ENCODE measurements around the gene TXN. TPM values are rescaled to one million over a fixed set of nuclear protein-coding genes. Genes with fewer than 3 reads are reported as not detected.
A peak's percentile ranks its signal among the peaks of the same experiment; 100 is the strongest.

TXN gene
- total and polyA plus RNA-seq, 8 donors, result 89.3 to 786 (median 169) TPM

DNA sequence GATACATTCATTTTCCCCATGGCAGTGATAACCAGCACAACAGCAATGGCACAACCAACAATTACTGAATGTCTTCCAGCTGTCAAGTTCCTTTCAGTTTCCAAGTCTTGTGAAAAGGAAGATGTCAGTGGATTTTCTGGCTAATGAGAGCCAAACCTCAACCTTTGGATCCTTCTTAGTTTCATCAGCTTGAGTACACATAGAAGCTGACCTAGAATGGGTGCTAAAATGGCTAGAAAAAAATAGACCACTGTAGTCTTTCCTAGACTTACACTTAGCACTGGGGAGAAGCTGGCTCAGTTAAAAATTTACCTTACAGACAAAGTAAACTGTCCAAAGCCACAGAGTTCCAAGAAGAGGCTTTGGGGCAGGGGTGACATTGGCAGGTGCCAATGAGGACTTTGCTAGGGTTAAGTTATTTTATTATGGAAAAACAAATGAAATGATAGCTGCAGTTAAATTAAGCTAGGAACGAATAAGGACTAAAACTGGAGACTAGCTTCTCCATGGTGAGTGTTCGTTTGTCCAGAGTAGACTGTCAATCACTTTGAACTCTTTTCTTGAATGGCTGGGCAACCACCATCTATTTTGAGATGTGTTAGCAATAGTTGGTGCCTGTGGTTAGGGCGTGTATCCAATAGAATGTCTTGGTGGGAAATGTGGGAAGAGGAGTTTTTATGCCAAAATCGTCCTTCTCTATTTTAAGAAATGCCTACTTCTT is 25.9 kb upstream of the TXN start:
- intact Hi-C loops (cut with DNase I; ENCODE audit: low total_unique reads), result no loop called here
- no peak for DNase-seq
- no peak overlapping the region for H3K4me3 ChIP-seq
- 60 to 70% (median 66%) methylated on average over 4 of the region's 4 CpGs for WGBS, 5 donors
- H3K4me1 ChIP-seq, result no peaks in the 10 kb centered on the region
- H3K9me3 ChIP-seq, result no peaks in the 10 kb centered on the region
- no peaks in the 10 kb centered on the region for H3K36me3 ChIP-seq
- TF ChIP-seq CTCF (IDR thresholded peaks at IDR 0.05) (no peak), EP300 (IDR thresholded peaks at IDR 0.05) (no peak), POLR2AphosphoS5 (IDR thresholded peaks at IDR 0.05) (no peak), POLR2A (IDR thresholded peaks at IDR 0.05) (no peak)
- H3K27me3 ChIP-seq, result no peaks in the 10 kb centered on the region
- H3K27ac ChIP-seq, result no peak overlapping the region

DNA sequence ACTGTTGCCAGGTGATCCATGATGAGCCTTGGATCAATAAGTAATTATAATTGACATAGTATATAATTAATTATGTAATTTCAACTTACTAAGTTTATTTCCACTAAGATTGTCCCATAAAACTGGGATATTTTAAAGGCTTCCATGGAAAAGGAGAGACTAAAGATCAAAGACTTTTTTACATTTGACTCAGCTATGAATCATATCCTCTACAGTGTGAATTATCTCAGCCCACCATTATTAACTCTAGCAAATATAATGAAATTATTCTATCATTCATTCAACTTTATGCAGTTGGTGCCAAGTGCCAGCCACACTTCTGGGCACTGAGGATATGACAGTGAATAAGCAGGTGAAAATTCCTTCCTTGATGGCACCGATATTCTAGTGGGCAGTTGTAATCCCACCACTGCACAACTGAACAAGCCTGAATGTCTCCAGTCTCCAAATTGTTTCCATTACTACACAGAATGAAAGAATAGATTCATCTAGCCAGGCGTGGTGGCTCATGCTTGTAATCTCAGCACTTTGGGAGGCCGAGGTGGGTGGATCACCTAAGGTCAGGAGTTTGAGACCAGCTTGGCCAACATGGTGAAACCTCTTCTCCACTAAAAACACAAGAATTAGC is 21.9 kb upstream of the TXN start:
- TF ChIP-seq POLR2A (IDR thresholded peaks at IDR 0.05) (no peak), EP300 (IDR thresholded peaks at IDR 0.05) (no peak), CTCF (IDR thresholded peaks at IDR 0.05) (no peak), POLR2AphosphoS5 (IDR thresholded peaks at IDR 0.05) (no peak)
- no peaks in the 10 kb centered on the region for H3K9me3 ChIP-seq
- WGBS, 5 donors, result 80 to 89% (median 82%) methylated on average over 3 of the region's 3 CpGs

GRCh38 chr9:110276781-110277180 is 20.5 kb upstream of the TXN start:
- no peaks in the 10 kb centered on the region for H3K4me1 ChIP-seq
- intact Hi-C loops (cut with DNase I; ENCODE audit: low total_unique reads), result no loop called here
- H3K36me3 ChIP-seq, result no peaks in the 10 kb centered on the region
- DNase-seq, result peak in 1 of 2 donors; percentile 56
- H3K4me3 ChIP-seq, result no peak overlapping the region
- H3K27me3 ChIP-seq, result no peaks in the 10 kb centered on the region
- H3K9me3 ChIP-seq, result no peaks in the 10 kb centered on the region
- 54 to 61% (median 58%) methylated on average over 3 of the region's 3 CpGs for WGBS, 5 donors
- H3K27ac ChIP-seq, result no peak overlapping the region
- TF ChIP-seq CTCF (IDR thresholded peaks at IDR 0.05), result no peak
- TF ChIP-seq POLR2AphosphoS5 (IDR thresholded peaks at IDR 0.05), result no peak
- TF ChIP-seq POLR2A (IDR thresholded peaks at IDR 0.05), result no peak
- no peak for TF ChIP-seq EP300 (IDR thresholded peaks at IDR 0.05)

More for the DNA sequence above, 21.9 kb upstream of the TXN start:
- DNase-seq, result no peak
- H3K4me3 ChIP-seq, result no peak overlapping the region
- no peak overlapping the region for H3K27ac ChIP-seq
- H3K36me3 ChIP-seq, result no peaks in the 10 kb centered on the region
- intact Hi-C loops (cut with DNase I; ENCODE audit: low total_unique reads), result no loop called here
- no peaks in the 10 kb centered on the region for H3K4me1 ChIP-seq
- H3K27me3 ChIP-seq, result no peaks in the 10 kb centered on the region

DNA sequence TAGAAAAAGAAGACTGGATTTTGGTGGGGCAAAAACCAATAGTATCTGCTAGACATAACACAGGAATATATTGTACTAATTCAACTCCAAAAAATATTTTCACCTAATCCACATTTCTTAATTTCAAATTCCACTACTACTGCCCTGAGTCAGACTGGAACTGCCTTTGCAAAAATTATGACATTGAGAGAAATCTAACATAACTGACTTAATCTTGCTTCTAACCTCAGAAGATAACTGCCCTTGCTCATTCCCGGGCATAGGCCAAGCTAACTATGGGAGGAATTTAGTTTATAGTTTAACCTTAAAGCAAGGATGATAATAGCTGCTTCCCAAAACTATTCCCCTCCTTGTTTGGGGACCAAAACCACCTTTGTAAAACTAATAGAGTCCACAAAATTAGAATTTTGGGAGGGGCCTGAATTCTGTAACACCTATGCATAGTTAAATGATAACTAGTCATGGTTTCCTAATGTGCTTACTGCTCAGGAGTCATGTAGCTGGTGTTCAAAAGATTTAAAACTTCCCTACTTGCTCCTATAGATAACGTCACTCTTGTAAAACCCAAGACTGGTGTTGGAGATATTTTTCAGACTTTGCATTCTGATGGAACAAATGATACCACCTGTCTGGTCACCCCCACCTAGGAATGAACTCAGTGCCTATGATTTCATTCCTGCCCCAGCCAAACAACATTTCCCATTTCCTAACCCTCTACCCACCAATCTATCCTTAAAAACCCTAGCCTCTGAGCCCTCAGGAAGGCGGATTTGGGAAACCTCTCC is 14.1 kb upstream of the TXN start:
- no peak for DNase-seq
- 81 to 87% (median 84%) methylated on average over 3 of the region's 3 CpGs for WGBS, 5 donors
- Histone ChIP-seq H3K4me1 (no peaks in the 10 kb centered on the region), H3K27ac (no peak overlapping the region), H3K9me3 (no peaks in the 10 kb centered on the region), H3K36me3 (no peaks in the 10 kb centered on the region), H3K4me3 (no peak overlapping the region), H3K27me3 (no peaks in the 10 kb centered on the region)
- TF ChIP-seq POLR2A (IDR thresholded peaks at IDR 0.05) (no peak), POLR2AphosphoS5 (IDR thresholded peaks at IDR 0.05) (no peak), CTCF (IDR thresholded peaks at IDR 0.05) (no peak), EP300 (IDR thresholded peaks at IDR 0.05) (no peak)
- intact Hi-C loops (cut with DNase I; ENCODE audit: low total_unique reads), result no loop called here

All from stomach (tissue), 9 donors.